NCI-H2227 (cell line): Measurements from ENCODE around the gene S1PR1.
"Not testable (repeated sequence)": the region's sequence is repeated elsewhere in the genome, so short reads cannot be mapped to it uniquely, and the experiment has no call there.

Experiments
- DNase-seq: peaks from one replicate; lab custom pipeline; 2025; ENCODE audit not compliant: unreplicated experiment; lab: John Stamatoyannopoulos, UW

S1PR1 gene

DNA sequence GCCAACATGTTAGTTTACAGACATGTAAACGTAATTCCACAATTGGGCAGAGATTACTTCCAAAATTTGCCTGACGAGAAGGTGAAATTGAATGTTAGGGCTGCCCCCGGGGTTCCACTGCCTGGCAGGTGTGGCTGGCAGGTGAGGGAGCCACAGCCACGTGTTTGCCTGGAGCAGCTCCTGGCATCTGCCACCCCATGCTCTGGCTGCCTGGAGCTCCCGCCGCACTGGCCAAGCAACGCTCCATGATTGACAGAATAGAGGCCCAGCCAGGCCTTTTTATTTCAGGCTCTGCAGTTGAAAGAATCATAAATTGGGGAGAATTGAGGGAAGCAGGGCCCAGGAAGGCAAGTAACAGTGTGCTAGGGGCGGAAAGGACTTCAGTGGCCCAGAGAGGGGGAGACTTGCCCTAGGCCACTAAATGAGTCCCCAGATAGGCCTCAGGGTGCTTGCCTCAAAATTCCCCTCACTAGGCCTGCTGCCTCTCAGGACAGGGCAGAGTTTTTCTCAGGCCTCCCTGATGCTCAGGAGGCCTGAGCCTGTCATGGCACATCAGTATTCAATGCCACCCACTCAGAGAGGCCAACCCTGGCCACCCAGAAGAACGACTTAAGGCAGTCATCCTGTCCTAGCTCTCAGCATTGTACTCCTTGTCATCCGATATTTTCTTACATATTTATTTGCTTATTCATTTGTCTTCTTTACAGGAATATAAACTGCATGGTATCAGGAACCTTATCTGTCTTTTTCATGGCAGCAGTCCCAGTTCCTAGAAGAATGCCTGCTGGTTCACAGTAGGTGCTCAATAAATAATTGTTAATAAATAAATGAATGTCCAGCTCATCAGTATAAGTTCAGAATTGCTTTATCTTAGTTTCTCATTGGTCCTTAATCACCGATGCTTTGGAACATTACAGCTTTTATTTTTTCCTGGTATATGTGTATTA, 16.6 kb upstream of the S1PR1 start:
- DNase-seq = no peak

DNA sequence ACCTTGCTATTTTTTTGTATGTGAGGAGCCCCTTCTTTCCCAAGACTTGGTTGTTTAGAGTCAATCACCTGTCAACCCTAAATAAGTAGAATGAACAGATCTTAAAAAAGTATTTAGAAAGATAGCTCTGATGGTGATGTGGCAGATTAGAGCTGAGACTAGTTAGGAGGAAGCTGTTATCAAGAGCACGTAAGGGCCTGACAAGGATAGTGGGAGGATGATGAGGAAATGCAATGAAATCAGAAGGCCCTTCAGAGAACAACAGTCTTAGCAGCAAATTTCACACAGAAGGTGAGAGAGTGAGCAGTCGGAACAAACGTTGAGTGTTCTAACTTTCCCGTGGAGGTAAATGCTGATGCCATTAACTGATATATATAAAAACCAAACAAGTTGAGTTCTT, 15.9 kb upstream of the S1PR1 start:
- no peak for DNase-seq

DNA sequence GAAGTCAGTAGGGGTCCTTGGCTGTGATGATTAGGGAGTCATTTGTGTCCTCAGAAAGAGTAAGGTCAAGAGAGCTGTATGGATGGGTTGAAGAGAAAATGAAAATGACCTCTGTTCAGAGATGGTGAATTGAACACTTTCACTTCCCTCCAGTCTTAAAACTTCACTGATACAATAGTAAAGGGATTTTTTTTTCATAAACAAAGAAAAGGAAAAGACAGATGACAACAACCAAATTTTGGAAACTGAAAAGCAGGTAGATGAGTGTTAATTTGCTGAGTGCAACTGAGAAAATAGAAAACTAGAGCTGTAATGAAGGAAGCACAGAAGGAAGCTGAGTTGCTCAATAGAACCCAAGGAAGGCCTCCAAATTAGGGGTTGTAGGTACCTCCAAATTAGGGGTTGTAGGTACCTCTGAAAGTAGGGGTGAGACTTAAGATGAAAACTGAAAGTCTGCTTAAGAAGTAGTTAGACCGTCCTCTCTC, 14.8 kb upstream of the S1PR1 start:
- no peak for DNase-seq

DNA sequence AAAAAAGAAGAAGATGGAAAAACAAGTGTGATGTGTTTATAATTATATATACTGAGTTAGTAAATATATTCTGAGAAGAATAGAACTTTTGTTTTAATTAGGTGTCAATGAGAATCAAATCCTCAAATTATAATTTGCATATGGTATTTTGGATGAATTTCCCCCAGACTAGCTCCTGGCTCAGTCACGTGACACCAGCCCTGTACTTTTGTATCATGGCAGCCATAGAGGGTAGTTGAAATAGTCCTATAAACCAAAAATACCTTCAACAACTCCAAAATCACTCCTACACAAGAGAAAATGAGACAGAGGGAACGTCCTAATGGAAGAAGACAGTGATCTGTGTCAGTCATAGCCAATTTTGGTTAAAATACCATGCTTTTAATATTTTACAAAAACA, 9.0 kb upstream of the S1PR1 start:
- no peak for DNase-seq

DNA sequence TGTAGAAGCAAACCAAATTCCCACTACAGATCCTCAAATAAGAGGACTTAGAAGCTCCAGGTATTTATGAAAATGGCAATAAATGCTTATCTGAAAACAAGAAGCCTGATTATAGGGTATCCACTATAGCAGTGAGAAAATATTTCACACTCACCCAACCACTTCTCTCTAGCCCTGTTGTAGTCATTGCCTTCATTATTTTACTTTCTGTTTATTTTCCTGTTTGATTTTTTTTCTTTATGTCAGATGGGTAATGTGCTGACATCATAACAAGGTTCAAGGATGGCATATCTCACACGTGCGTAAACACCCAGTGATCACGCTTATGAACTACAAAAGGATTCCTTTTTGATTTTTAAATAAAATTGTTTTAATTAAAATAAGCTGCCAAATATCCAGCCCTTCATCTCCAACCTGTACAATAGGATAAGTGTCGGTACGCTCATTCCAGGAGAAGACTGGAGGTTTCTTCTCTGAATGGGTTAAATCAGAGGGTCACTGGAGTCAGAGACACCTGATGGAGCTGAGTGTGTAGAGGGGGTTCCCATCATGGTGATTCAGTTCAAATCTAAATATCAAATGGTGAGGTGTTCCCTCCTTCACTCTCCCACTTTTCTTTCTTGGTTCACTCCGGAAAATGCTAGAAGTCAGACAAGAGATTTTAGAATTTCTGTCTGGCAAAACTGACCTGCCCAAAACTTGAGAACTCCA, 8.2 kb upstream of the S1PR1 start:
- DNase-seq = no peak

DNA sequence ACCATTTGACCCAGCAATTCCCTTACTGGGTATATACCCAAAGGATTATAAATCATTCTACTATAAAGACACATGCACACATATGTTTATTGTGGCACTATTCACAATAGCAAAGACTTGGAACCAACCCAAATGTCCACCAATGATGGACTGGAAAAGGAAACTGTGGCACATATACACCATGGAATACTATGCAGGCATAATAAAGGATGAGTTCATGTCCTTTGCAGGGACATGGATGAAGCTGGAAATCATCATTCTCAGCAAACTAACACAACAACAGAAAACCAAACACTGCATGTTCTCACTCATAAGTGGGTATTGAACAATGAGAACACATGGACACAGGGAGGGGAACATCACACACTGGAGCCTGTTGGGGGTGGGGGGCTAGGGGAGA, 4.6 kb upstream of the S1PR1 start:
- not testable (repeated sequence) for DNase-seq

DNA sequence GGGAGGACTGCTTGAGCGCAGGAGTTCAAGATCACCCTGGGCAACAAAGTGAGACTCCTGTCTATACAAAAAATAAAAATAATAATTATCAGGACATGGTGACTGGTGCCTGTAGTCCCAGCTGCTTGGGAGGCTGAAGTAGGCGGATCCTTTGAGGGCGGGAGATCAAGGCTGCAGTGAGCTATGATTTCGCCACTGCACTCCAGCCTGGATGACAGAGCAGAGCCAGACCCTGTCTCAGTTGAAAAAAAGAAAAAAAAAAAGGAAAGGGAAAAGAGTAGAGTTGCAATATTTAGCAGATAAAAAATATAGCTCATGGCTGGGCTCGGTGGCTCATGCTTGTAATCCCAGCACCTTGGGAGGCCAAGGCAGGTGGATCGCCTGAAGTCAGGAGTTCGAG, 3.3 kb upstream of the S1PR1 start:
- no peak for DNase-seq

DNA sequence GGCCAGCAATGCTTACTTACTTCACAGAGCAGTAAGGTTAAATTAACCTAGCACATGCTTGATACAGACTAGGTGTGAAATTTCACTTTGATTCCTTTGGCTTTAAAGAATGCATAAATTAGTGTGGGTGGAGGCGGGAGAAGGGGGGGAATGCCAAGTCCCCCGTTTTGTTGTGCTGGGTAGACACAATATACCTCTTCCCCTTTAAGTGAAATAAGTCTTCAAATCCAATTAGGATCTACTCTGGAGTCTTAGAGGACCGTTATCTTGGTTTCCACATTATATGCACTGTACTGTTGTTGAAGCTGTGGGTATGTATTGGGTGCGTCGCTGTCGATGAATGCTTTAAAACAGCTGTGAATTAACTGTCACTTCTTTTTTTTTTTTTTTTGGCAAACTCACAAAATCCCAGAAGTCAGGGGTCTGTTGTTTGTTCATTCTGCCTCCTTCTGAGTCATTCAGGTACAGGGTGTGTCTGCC, 1.6 kb upstream of the S1PR1 start:
- no peak for DNase-seq

DNA sequence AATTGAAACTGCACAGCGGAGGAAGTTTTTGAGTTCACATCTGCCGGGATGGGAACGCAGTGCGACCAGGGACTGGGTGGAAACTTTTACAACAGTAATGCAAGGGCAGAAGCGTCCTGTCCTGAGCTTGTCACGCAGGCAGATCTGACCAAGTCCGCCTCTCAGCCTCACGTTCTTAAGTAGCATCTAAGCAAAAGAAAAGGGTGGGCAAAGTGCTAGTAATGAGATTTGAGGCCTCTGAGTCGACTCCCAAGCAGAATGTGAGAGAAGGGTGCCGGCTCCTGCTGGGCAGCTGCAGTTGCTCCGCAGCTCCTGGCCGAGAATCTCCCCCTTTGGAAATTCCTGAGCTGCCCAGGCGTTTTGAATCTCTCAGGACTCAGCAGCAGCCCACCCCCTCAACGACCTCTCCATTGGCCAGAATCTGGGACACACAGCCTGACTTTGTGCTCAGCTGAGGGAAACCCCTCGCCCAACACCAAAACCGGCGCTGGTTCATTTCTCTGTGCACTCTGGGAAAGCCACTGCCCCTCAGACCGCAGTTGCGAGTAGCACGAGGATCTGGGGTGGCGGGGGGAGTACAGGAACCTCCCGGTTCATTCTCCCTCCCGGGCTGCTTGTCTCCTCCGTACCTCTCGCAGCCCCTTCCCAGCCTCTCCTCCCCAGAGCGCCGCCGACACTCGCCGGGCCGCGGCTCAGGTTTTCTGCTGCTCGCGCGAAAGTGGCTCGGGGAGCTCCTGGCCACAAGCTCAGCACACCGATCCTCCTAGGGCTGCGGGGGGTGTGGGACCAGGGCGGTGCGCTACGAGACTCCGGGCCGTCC, 913 bp upstream of the S1PR1 start:
- peak; percentile 52 for DNase-seq

DNA sequence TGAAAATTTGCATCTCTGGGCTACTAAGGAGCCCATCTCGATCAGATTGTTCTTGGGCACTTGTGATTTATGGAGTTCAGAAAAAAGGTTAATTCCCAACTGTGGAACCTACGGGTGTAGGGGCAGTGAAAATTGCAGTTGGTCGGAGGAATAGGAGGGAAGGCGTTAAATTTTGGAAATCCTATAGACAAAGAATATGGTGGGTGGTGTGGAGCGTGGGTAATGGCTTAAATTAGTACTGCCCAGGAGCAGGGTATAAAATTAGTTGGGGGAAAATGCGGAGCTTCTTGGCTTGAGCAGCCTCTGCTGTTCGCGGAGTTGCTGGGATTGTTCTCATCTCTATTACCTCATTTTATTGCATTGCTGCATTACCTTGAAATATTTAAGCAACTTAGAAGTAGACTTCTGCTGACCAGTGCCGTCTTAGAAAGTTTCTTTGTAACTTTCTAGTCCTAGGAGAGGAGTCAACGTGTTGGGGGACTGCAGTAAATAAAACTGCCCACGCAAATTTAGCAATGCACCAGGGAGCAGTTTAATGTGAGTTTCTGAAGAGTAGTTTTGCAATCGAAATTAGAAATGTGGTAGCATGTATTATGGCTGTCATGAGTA, 514 bp downstream of the S1PR1 start:
- no peak for DNase-seq

DNA sequence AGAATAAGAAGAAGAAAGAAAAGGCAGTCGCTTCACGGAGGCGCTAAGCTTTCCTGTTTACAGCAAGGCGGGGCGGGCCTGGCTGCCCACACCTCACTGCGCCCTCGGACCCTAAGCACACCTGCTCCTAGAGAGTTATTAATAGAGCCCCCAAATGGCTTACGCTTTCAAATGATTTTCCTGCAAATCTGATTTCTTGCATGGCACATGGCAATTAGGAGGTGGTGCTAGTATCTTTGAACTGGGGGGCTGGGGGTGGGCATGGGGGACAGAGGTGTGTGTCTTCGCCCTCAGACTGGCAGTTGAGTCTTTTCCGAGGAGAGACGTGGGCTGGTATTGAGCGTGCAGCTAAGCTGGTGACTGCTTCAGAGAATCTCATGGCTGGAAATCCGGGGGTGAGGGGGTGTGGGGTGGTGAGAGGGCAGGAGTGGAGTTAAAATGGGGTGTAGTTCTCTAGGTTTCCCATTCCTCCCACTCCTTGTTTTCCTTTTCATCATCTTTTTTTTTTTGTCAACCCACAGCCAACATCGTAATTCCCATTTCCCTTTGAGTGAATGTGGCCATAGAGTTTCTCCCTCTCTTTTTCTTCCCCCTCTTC, 1.3 kb downstream of the S1PR1 start:
- DNase-seq = no peak

DNA sequence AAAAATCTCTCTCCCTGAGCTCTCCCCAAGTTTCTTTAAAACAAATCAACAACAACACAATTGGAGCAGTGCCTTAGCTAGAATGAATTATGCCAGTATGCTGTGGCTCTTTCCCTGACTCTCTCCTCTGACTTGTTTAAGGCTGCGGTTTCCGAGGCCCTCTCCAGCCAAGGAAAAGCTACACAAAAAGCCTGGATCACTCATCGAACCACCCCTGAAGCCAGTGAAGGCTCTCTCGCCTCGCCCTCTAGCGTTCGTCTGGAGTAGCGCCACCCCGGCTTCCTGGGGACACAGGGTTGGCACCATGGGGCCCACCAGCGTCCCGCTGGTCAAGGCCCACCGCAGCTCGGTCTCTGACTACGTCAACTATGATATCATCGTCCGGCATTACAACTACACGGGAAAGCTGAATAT, 1.9 kb downstream of the S1PR1 start:
- DNase-seq = peak; percentile 91

DNA sequence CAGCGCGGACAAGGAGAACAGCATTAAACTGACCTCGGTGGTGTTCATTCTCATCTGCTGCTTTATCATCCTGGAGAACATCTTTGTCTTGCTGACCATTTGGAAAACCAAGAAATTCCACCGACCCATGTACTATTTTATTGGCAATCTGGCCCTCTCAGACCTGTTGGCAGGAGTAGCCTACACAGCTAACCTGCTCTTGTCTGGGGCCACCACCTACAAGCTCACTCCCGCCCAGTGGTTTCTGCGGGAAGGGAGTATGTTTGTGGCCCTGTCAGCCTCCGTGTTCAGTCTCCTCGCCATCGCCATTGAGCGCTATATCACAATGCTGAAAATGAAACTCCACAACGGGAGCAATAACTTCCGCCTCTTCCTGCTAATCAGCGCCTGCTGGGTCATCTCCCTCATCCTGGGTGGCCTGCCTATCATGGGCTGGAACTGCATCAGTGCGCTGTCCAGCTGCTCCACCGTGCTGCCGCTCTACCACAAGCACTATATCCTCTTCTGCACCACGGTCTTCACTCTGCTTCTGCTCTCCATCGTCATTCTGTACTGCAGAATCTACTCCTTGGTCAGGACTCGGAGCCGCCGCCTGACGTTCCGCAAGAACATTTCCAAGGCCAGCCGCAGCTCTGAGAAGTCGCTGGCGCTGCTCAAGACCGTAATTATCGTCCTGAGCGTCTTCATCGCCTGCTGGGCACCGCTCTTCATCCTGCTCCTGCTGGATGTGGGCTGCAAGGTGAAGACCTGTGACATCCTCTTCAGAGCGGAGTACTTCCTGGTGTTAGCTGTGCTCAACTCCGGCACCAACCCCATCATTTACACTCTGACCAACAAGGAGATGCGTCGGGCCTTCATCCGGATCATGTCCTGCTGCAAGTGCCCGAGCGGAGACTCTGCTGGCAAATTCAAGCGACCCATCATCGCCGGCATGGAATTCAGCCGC, 2.5 kb downstream of the S1PR1 start:
- DNase-seq = peak; percentile 72

DNA sequence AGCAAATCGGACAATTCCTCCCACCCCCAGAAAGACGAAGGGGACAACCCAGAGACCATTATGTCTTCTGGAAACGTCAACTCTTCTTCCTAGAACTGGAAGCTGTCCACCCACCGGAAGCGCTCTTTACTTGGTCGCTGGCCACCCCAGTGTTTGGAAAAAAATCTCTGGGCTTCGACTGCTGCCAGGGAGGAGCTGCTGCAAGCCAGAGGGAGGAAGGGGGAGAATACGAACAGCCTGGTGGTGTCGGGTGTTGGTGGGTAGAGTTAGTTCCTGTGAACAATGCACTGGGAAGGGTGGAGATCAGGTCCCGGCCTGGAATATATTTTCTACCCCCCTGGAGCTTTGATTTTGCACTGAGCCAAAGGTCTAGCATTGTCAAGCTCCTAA, 3.2 kb downstream of the S1PR1 start:
- DNase-seq = peak; percentile 42

DNA sequence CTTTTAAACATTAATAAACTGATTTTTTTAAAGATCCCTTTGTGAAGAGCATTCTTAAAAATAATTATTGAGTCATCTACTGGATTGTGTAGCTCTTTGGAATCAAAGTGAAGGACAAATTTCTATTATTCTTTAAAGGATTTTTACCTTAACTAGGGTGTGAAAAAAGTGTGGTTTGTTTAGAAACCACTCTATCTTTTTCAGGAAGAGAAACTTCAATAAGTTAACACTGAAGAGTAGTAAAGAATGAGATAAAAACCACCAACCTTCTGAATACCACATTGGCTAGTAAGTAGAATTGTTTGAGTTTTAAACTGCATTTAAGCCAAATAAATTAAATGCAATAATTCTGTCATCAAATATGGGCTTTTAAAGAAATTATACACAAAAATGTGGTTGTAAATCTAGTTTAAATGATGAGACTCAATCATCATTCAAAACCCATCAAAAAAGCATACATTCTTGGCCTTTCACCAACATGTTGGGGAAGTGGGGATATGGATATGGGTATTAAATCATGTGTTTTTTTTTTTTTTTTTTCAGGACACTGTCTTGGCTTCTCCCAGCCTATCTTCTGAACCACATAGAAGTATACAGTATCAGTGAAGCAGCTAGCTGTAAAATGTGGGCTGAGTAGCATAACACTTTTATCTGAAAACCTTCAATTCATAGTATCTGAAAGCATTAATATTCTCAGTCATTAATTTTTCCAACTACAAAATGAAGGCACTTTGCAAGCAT, 4.8 kb downstream of the S1PR1 start:
- no peak for DNase-seq

DNA sequence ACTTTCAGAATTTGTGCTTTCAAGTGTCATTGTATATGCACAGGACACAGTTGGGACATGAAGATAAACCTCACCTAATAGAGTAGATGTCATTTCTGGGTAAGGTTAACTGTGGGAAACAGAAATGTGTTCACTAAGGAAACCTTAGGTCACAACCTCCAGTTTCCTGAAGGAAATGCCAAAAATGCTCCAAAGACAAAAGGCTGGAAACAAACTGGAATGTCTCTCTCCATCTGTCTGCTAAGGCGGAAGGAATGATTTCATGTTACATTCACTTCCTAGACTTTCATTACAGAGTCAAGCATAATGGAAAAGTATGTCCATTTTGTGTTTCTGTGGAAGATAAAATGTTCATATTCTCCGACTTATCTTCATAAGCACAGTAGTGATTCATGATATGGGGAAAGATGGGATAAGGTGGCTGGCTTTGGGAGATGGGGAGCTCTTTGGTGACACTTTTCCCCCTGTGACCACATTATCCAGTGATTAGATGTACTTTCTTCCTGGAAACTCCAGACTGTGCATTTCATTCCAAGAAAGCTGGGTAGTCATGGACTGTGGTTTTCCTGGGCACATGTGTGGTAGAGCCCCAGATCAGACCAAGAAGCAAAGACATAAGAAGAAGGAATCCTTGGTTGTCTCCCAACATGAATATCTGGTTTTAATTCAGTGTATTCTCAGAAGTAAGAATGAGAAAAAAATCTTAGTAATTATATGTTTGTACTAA, 5.7 kb downstream of the S1PR1 start:
- no peak for DNase-seq

DNA sequence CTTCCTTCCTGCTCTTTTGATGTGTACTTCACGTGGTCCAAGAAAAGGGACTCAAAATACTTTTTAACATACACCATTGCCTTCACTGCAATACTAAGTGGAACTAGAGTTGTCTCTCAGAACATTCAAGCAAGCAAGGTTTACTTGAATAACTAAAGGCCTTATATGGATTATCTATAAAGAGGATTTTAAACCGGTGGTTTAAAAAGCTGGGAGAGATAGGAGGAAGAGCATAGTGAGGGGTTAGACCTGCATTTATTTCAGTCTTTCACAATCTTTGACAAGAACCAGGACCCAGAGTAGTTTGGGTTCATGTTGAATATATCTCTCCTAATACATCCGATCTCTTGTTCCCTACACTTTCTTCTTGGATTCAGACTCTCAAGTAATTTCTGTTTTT, 6.9 kb downstream of the S1PR1 start:
- no peak for DNase-seq

DNA sequence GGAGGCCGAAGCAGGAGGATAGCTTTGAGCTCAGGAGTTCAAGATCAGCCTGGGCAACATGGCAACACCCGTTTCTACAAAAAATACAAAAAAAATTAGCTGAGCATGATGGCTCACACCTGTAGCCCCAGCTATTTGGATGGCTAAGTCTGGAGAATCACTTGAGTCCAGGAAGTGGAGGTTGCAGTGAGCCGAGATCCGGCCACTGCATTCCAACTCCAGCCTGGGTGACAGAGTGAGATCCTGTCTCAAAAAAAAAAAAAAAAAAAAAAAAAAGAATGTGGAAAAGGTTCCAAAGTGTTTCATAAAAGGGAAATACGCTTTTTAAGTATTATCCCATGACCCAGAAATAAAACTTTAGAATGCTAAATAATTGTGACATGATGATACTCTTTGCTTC, 8.0 kb downstream of the S1PR1 start:
- DNase-seq = no peak
